Kidney tubule cell (primary cell): ENCODE results near the gene KRTAP1-5.
"Not testable (repeated sequence)": the region's sequence is repeated elsewhere in the genome, so short reads cannot be mapped to it uniquely, and the experiment has no call there.

Experiments
- DNase-seq: peaks from one replicate; pipeline ENCODE4 v3.0.0-alpha.2; 2018; ENCODE audit warnings: low spot score

The KRTAP1-5 gene

GRCh38 chr17:41048441-41048840 is 21.4 kb upstream of the KRTAP1-5 start:
- peak; percentile 64 for DNase-seq

GRCh38 chr17:41046735-41047465 is 19.9 kb upstream of the KRTAP1-5 start, which contains the start of gene KRTAP2-1:
TSS of gene KRTAP2-1 (minus strand) at chr17:41047316. CDS start at chr17:41047267, 49 bp downstream.
- DNase-seq: not testable (repeated sequence)

- no peak for DNase-seq
Observed at GRCh38 chr17:41042953-41043352, 15.9 kb upstream of the KRTAP1-5 start.

GRCh38 chr17:41040783-41041571 is 14.0 kb upstream of the KRTAP1-5 start, which contains the start of gene KRTAP1-1:
TSS of gene KRTAP1-1 (minus strand) at chr17:41041450. CDS start at chr17:41041397, 53 bp downstream.
- peak; percentile 47 for DNase-seq

- DNase-seq: no peak
Observed at GRCh38 chr17:41037853-41038350, 10.9 kb upstream of the KRTAP1-5 start.

GRCh38 chr17:41034346-41034935 is 7.4 kb upstream of the KRTAP1-5 start, which contains the start of gene KRTAP1-3:
TSS of gene KRTAP1-3 (minus strand) at chr17:41034874. CDS start at chr17:41034821, 53 bp downstream.
- not testable (repeated sequence) for DNase-seq

GRCh38 chr17:41029633-41030245 is 2.7 kb upstream of the KRTAP1-5 start, which contains the start of gene KRTAP1-4:
TSS of gene KRTAP1-4 (minus strand) at chr17:41030195. CDS start at chr17:41030078, 117 bp downstream.
- DNase-seq: no peak

- DNase-seq: no peak
Observed at GRCh38 chr17:41024697-41025096, 2.3 kb downstream of the KRTAP1-5 start.

- DNase-seq: peak; percentile 72
Observed at GRCh38 chr17:41020336-41020735, 6.7 kb downstream of the KRTAP1-5 start.

GRCh38 chr17:41019415-41019814 is 7.6 kb downstream of the KRTAP1-5 start:
- no peak for DNase-seq

GRCh38 chr17:41018541-41018940 is 8.5 kb downstream of the KRTAP1-5 start:
- no peak for DNase-seq

GRCh38 chr17:41016578-41017215 is 10.3 kb downstream of the KRTAP1-5 start:
- no peak for DNase-seq

GRCh38 chr17:41015454-41015853 is 11.6 kb downstream of the KRTAP1-5 start:
- DNase-seq: peak; percentile 80

GRCh38 chr17:41013606-41014005 is 13.4 kb downstream of the KRTAP1-5 start:
- peak; percentile 8 for DNase-seq

GRCh38 chr17:41013181-41013580 is 13.8 kb downstream of the KRTAP1-5 start:
- DNase-seq: peak; percentile 31

GRCh38 chr17:41012326-41013120 is 14.5 kb downstream of the KRTAP1-5 start:
- DNase-seq: no peak

GRCh38 chr17:41010441-41010840 is 16.6 kb downstream of the KRTAP1-5 start:
- DNase-seq: no peak

GRCh38 chr17:41009936-41010335 is 17.1 kb downstream of the KRTAP1-5 start:
- DNase-seq: no peak

- DNase-seq: peak; percentile 12
Observed at GRCh38 chr17:41009301-41009760, 17.7 kb downstream of the KRTAP1-5 start.

- no peak for DNase-seq
Observed at GRCh38 chr17:41008811-41009210, 18.2 kb downstream of the KRTAP1-5 start, which contains the start of gene KRTAP3-1. TSS of gene KRTAP3-1 (minus strand) at chr17:41009128. CDS start at chr17:41009074, 54 bp downstream.
